GM06990 (cell line): Measurements from ENCODE around the gene THSD7B.

Experiments used
- DNase-seq: peaks from one replicate; pipeline ENCODE4 v3.0.0-alpha.2; 2011; ENCODE audit not compliant: insufficient read length; ENCODE audit errors: extremely low read depth
- H3K27me3 ChIP-seq: replicated peaks from 2 replicates; pipeline ENCODE4 v1.6.0; 2011; ENCODE audit warnings: low read length; ENCODE audit not compliant: control insufficient read depth, insufficient read depth
- H3K36me3 ChIP-seq: 2 replicates; pipeline ENCODE4 v1.5.1; 2011; ENCODE audit warnings: low read length; ENCODE audit not compliant: control insufficient read depth, insufficient read depth
- H3K4me3 ChIP-seq: replicated peaks from 2 replicates; pipeline ENCODE4 v1.5.1; 2011; ENCODE audit warnings: low read depth, mild to moderate bottlenecking, control low read depth, low read length
- TF ChIP-seq, protein P1 (sequence below): IDR thresholded peaks from 2 replicates; pipeline ENCODE4 v1.5.1; 2011; ENCODE audit warnings: low read length, control low read depth, mild to moderate bottlenecking, inconsistent platforms; ENCODE audit not compliant: insufficient read depth, poor library complexity, severe bottlenecking

Gene THSD7B

DNA sequence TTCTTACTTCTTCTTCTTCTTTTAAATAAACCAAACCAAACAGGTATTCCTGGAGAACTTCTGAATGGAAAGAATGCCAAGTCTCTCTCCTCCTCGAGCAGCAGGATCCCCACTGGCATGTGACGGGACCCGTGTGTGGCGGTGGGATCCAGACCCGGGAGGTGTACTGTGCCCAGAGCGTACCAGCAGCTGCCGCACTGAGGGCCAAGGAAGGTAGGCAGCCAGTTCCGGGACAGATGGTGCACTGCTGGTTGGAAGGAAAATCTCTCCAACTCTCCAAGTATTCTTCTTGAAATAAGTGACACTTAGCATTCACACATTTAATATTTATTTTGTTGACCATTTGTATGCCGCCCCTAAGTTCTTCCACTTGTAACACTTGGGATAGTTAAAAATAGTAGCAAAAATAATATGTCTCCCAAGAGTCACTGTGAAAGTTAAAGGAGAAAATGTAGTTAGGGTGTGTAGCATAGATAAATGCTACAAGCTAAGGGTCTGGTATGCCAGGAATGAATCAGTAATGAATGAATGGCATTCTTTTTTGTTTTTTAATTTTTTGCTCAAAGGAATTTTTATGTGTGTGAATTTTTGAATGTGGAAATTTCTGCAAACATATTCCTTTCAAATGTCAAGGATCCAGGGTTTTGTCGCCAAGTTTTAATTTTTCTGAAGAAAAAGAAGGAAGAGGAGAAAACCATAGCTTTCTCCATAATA, 349.9 kb downstream of the THSD7B start:
- Histone ChIP-seq H3K36me3 (no peaks in the 10 kb centered on the region), H3K27me3 (no peaks in the 10 kb centered on the region), H3K4me3 (no peak overlapping the region)
- TF ChIP-seq, protein P1, sequence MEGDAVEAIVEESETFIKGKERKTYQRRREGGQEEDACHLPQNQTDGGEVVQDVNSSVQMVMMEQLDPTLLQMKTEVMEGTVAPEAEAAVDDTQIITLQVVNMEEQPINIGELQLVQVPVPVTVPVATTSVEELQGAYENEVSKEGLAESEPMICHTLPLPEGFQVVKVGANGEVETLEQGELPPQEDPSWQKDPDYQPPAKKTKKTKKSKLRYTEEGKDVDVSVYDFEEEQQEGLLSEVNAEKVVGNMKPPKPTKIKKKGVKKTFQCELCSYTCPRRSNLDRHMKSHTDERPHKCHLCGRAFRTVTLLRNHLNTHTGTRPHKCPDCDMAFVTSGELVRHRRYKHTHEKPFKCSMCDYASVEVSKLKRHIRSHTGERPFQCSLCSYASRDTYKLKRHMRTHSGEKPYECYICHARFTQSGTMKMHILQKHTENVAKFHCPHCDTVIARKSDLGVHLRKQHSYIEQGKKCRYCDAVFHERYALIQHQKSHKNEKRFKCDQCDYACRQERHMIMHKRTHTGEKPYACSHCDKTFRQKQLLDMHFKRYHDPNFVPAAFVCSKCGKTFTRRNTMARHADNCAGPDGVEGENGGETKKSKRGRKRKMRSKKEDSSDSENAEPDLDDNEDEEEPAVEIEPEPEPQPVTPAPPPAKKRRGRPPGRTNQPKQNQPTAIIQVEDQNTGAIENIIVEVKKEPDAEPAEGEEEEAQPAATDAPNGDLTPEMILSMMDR, result no peak
- no peak for DNase-seq

DNA sequence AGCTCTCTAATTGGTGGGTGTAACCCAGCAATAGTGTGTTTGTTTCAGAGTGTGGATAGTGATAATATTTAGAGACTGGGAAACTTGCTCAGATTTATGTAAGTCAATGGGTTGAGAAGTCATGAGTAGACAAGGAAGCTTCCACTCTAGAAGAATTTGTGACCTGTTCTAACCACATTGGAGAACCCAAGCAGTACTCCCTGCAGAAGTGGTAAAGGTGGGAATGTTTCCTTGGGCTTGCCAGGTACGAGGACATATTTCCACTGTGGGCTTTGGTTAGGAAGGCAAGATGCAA, 350.4 kb downstream of the THSD7B start:
- H3K36me3 ChIP-seq, result no peaks in the 10 kb centered on the region
- no peak overlapping the region for H3K4me3 ChIP-seq
- H3K27me3 ChIP-seq, result no peaks in the 10 kb centered on the region; the same call in 1 of the 2 replicates
- TF ChIP-seq, protein P1, result no peak
- DNase-seq, result no peak

DNA sequence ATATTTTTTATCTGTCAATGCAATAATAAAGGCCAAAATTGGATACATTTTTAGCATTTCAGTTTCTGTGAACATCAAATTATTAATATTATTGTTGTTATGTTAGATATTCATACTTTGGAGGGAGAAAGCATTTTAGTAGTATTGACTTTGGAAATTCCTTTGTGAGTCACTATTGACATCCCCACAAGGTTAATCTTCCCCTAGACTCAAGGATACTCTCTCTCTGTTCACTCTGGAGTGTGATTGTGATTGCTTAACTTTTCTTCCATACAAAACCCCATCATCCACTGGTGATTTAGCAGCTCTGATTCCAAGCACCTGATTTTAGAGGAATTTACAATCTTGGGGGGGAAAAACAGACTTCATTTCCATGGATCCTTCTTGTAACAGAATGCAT, 352.0 kb downstream of the THSD7B start:
- TF ChIP-seq, protein P1, result no peak
- Histone ChIP-seq H3K36me3 (no peaks in the 10 kb centered on the region), H3K27me3 (no peaks in the 10 kb centered on the region; the same call in 1 of the 2 replicates), H3K4me3 (no peak overlapping the region)
- DNase-seq, result no peak

DNA sequence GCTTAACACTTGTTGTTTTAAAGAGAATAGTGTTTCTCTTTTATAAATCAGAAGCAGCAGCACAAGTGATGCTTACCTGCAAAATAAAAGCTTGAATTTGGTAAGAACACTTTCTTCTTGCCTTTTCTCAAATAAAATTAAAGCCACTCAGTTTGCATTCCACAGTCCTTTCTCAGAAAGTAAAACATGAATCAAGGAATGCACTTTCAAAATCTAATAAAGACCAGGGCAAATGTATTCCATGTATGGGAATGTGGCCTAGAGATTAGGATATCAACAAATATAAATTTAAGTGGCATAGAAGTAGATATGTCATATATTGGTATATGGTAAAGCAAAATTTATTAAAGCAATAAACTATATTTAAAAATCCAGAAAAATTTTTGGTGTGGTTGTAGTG, 352.8 kb downstream of the THSD7B start:
- no peak overlapping the region for H3K4me3 ChIP-seq
- DNase-seq, result no peak
- H3K36me3 ChIP-seq, result no peaks in the 10 kb centered on the region
- TF ChIP-seq, protein P1, result no peak
- H3K27me3 ChIP-seq, result no peaks in the 10 kb centered on the region; the same call in 1 of the 2 replicates

DNA sequence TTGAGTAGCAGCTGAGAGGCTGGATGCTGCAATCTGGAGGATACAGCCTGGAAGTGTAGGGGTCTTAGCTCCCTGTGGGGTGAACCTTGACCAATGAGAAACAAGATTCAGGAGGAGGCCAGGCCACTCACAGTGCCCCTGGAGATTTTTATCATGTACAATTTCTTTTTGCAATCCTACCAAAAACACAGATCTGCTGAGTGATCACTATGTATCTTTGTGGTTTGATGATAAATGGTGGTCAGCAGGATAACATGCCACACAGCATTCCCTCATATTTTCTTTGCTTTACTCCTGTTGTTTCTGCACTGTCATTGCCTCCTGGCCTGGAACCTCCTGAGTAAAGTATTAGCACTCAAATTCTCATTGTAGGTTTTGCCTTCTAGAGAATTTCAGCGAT, 357.9 kb downstream of the THSD7B start:
- Histone ChIP-seq H3K4me3 (no peak overlapping the region), H3K36me3 (no peaks in the 10 kb centered on the region), H3K27me3 (no peaks in the 10 kb centered on the region; the same call in 1 of the 2 replicates)
- no peak for DNase-seq
- TF ChIP-seq, protein P1, result no peak

DNA sequence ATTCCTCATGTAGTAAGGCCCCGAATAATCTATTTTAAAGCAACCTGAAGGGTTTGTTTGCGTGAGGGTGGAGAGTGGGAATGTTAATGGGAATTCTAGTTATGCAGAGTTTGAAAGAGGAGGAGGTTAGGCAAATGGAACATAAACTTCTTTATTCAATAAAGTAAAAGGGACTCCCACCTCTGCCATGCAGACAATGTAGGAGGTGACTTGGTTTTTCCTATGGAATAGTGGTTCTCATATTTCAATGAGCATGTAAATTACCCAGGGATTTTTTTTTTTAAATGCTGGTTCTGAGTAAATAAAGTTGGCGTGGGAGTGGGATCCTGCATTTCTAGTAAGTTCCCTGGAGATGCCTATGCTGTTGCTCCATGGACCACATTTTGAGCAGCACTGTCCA, 367.9 kb downstream of the THSD7B start:
- DNase-seq, result no peak
- Histone ChIP-seq H3K27me3 (no peaks in the 10 kb centered on the region), H3K4me3 (no peak overlapping the region), H3K36me3 (no peaks in the 10 kb centered on the region)
- TF ChIP-seq, protein P1, result no peak
